Activated gamma-delta T cell treated with anti-CD3 and anti-CD28 coated beads, Interleukin-2, amount 50 U/mL, for 16 hours (primary cell): ENCODE data around the gene BRD1.

ENCODE experiments used
- DNase-seq: peaks from one replicate; pipeline ENCODE4 v3.0.0-alpha.2; 2020; ENCODE audit warnings: low read depth

Gene BRD1

DNA sequence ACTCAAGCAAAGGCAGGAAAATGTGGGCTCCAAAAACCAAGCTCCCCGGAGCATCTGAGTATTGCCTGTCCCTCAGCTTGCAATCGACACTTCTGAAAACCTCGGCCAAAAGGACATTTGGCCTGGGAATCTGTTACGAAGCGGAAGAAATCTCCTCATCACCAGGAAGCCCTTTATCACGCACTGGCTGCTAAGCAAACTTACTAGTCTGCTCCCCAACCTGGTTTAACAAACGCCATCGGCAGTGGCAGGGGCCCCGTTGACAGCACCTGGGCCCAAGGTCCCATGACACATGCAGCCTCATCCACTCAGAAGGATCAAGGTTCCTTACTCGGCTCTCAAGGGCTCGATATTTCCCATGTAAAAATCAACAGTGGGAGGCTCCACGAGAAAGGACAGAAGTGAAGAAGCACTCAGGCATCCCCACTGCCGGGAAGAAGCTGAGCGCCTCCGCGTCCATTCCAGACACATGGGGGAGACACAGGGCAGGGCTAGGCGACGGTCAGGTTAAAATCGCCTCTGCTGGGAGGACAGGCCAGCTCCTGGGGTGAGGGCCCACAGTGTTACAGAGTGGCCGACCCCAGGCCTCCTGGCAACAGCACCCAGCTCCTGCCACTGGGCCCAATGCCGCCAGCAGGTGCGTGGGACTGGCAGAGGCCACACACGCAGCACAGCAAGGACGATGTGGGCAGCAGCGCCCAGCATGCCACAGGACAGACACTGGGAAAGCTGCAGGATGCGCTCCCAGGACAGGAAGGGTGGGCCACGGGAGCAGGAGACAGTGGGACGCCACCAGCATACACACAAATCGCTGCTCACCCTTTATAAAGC, 27.1 kb downstream of the BRD1 start:
- DNase-seq = no peak

DNA sequence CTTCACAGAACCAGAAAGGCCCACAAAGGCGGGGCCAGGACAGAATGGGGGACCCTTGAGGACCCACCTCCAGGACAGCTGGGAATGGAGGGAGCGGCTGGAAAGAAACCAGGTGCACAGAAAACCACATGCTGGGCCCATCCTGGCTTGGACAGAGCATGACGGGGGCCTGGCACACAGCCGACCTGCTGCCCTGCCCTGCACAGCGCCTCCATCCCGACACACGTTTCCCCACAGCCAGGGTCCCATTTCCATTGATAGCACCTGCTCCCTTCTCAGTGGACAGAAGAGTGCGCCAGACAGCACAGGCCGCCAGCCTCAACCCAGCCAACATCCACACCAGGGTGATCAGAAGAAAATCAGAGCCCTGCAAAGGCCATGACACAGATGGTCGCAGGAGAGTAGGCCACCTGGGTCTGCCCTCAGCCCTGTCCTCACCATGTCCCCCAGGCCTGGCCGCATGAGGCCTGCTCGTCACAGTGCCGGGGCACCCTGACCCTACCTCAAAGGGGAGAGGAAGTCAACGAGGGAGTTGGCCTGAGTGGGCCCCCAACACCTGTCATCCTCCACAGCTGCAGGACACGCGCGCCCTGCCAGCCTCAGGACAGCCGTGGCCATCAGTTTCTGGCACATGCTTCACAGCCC, 28.1 kb downstream of the BRD1 start:
- DNase-seq = no peak

DNA sequence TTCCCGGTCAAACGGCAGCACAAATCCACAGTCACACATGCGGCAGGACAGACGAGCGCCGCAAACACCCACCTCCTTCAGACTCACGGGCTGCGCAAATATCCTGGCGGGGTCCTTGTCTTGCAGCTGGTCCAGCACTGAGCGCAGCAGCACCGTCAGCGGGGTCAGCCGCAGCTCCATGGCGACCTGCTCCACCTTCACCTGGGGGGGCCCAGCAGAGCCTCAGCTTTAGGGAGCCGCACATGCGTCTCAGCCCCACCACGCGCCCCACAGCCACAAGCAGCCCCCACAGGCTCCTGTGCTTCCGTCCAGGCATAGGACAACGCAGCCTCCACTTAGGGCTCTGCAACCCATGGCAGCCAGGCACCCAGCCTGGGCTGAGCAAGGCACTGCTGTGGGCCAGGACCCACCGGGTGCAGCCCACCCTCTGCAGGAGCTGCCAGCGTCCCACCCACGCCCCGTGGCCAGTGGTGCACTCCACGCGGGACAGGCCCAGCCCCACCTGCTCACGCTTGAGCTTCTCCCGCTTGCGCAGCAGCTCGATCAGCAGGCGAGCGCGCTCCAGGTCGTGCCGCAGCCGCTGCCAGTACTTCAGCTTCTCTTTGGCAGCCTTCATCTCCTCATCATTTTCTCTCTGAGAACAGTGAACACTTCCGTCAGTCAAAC, 29.1 kb downstream of the BRD1 start:
- DNase-seq = no peak

DNA sequence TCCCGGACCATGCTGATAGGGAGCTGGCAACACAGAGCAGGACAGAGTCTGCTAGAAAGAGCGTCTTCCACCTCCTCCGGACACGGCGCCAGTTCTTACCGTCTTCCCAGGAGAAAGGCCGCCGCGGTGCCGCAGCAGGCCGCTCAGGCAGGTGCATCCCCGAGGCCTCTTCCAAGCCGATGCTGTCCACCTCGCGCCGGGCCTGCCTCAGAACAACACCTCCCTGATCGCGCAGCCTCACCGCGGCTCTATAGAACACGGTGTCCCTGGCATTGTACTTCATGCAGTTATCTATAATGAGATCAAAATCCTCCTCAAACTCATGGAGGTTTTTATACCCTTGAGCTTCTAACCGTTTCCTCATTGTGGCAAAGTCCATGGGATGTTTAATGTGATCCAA, 30.0 kb downstream of the BRD1 start:
- no peak for DNase-seq

DNA sequence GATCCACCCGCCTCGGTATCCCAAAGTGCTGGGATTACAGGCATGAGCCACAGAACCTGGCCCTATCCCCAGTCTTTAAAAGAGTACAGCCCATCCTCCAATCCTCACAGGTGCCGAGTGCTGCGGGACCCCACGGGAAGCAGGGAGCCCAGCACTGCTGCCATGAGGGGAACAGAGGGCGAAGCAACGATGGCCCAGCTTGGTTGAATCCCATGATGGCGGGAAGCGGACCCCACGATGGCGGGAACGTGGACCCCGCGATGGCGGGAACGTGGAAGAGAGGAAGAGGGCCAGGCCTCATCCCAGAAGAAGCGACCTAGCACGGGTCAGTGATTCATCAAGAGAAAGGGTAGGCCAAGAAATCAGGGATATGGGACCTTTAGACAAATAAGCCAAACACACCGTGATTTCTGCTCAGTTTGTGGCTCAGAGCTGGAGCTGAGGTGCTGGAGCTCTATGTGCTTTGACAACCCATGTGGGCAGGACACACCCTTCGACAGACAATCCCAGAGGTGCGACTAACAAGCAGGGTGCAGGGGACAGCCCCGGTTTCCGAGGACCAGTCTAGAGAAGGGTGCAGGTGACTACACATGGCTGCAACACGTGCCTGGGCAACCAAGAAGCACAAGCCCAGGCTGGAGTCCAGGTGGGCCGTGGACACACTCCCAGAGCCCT, 30.9 kb downstream of the BRD1 start:
- DNase-seq = no peak

DNA sequence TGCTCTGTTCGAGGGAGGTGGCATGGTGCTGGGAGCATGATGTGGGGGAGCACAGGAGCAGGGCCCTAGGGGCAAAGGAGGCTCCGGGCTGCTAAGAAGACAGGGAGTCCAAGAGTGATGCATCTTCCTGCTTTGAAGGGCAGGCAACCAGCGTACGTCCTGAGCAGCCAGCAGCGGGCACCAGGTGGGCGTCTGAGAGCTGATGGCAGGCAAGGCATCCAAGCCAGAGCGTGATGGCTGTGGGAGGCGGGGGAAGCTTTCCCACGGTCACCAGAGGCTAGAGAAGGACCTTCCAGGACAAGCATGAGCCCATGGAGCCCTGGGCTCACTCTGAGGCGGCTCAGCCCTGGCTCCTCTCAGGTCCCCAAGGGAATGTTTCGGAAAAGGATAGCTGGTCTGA, 32.2 kb downstream of the BRD1 start:
- DNase-seq = no peak

DNA sequence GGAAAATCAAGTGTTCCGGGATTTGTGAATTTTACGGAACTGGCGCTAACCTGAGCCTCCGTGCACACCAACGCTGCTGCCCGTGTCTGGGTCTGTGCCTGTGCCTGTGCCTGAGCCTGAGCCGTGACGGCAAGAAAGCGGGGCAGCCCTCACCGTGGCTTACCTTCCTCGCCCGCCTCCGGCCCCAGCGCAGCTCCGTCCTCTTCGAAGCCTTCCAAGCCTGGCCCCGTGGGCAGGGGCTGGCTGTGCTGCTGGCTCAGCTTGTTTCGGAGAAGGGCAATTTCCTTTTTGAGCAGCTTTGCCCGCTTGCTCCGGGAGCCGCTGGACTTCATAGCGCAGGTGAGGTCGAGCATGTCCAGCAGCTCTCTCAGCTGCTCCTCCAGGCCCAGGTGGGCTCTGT, 33.8 kb downstream of the BRD1 start:
- no peak for DNase-seq

DNA sequence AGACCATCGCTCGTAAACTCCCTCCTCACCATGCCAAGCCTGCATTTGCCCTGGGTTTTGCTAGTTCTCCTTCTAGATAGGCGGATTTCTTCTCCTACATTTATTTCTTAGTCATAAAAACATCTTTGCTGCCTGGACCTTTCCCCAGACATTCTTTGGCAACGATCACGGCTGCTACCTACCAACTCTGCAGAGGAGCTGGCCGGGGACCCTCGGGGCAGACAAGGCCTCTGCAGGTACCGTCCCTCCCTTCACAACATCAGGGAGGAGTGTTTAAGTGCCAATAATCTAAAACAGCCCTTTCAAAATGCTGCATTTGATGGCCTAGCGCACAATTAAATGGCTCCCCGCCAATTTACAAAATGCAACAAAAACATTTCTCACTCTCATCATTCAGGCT, 34.4 kb downstream of the BRD1 start:
- DNase-seq = no peak

DNA sequence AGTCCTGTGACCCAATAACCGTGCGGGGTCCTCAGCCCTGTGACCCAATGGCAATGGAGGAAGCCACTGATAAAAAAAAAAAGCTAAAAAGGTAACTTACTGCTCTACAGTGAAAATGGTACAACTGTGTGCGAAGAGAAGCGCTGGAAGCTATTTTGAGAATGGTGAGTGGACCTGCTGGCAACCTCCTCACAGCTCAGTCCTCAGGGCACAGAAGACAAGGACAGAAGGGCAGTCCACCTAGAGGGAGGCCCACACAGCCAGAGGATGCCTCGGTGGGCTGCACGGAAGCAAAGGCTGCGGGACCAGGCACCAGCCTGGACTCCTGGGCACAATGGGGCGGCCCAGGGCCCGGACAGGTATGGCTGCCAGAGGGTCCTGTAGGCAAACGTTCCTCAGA, 35.6 kb downstream of the BRD1 start:
- DNase-seq = no peak

DNA sequence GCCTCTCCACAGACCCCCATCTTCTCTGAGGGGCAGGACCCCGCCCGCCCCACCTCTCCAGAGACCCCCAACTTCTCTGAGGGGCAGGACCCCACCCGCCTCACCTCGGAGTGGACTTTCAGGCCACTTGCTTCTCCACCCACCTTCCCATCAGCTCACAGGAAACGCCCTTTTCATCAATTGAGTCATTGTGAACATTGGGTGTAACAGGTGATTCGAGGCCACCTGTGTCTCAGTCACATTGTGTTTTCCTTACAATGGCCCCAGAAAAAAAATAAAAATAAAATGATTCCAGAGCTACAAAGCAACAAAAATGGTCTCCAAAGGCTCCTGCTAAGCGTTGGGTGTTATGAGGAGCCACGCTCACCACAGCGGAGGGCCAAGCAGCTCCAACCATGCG, 36.0 kb downstream of the BRD1 start:
- DNase-seq = no peak

DNA sequence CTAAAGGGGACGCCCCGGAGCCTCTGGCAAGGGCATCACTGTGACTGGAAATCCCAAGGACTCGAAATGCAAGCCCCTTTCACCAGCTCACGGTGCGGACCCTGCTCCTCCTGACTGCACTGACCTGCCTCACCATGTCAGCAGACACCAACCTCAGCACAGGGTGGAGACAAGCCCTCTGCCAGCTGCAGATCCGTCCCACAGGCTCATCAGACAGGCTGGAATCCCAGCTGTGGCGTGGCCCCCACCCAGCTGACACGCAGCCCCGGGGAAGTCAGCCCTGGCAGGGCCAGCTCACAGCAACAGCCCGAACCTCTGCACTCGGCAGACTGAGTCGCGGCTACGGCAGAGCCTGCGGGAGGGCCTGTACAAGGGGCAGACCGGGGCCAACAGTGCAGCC, 36.8 kb downstream of the BRD1 start:
- DNase-seq = no peak

DNA sequence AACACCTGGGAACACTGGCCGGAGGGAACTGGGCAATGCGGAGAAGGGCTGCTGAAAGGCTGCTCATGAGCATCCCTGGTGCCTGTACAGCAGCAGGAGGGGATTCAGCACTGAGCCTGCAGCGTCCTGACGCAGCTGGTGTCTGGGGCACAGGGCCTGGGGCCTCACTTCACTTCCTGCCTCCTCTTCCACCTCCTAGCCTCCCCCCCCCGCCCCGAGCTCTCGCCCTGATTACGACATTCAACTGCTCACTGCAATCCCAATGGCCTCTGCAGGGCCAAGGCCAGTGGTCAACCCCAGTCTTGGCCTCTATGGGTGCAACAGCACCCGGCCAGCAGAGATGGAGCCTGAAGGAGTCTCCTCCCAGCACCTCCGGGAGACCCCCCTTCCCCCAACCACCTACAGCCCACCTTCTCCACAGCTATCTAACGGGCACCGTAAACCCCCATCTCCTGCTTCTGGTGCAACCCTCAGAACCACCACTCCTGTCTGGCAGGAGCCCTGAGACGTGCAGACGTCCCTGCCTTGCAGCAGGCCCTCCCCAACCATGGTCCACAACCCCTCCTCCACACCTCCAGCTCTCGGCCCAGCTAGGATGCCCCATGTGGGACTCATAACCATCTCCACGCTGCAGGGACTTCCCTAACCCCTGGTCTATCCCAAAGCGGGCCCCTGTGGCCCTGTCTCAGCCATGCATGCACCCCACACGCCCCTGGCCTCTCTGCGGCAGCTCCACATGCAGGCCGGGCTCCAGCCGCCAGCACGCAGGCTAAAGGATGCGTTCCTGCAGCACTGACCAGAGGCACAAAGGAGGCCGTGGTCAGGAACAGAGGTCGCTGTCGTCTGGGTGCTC, 38.2 kb downstream of the BRD1 start:
- no peak for DNase-seq

DNA sequence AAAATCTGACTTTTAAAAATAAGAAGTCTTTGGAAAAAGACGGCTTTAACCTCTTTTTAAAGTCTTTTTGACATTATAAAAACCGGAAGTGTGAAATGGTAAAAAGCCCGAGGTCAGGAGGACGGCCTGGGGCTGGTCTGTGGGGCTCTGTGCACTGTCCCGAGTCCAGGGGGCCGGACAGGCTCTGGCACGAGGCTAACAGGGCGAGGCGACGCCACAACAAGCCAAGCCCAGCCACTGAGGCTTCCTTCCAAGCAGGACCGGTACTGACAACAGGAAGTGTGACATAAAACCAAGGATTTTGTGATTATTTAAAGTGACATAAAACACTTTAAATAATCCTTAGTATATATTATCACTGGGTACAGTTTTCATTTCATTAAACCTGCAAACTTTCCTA, 39.2 kb downstream of the BRD1 start:
- DNase-seq = no peak

DNA sequence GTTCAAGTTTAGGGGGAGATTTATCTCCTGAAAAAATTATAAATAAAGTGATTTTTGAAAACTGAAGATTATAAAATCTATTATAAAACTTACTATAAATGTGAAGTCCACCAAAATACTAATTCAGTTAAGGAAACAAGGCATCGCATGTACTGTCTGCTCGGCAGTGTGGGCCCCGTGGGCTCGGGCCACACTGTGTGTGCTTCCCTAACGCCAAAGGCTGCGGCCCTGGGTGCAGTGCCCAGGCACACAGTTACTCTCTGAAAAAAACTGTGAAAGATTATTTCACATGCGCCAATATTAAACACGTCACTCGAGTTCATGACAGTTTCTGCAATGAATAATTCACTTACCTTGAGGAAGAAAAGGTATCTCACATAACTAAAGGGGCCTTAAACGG, 39.8 kb downstream of the BRD1 start:
- DNase-seq = no peak

DNA sequence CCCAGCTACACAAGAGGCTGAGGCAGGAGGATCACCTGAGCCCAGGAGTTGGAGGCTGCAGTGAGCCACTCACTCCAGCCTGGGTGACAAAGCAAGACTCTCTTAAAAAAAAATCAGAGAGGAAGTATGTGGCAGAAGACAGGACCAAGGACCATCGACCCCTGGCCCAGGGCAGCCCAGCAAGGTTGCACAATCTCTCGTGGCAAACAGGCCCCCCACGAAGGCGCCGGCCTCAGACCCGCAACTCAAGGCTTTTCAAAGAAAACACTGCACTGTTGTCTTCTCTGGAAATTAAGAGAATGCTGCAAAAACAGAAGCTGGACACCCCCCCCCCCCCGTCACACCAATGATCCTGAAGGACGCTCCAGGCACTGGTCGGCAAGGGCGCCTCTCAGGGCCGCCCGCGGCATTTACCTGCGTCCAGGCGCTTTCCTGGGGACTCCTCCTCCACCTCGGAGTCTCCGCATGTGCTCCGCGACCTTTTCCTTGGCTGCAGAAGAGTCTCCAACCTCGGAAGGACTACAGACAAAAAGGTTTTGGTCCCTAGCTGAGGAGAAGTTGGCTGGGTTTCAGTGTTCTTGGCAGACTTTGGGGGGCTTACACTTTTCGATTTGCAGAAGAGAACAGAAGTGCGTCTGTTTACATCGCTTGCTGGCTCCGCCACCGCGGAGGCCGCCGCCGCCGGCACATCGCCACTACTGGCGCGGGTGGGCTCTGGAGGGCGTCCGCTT, 40.5 kb downstream of the BRD1 start:
- DNase-seq = no peak

DNA sequence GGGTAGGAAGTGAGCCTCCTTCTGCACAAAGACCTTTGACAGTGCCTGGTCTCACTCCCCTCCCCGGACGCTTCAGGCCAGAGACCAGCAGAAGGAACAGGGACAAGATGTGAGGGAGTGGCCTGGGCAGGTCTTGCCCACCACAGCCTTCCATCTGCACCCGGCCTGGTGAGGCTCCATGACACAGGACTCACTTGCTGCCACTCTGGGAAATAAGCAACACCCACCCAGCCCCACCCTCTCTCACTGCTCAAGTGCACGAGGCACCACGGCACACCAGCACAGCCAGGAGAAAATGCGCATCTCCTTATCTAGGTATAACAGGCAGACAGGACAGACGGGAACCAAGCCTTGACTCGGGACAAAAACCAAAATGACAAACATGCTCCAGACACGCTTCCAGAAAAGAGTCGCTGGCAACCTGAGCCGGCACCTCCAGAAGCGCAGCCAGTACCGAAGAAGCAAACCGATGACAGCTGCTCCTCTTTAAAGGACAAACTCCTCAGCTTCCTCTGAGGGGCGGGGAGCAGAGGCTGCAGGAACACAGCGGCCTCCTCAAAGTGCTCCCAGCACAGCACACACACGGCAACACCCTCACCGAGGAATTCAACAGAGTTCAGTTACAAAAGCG, 41.7 kb downstream of the BRD1 start:
- DNase-seq = no peak

DNA sequence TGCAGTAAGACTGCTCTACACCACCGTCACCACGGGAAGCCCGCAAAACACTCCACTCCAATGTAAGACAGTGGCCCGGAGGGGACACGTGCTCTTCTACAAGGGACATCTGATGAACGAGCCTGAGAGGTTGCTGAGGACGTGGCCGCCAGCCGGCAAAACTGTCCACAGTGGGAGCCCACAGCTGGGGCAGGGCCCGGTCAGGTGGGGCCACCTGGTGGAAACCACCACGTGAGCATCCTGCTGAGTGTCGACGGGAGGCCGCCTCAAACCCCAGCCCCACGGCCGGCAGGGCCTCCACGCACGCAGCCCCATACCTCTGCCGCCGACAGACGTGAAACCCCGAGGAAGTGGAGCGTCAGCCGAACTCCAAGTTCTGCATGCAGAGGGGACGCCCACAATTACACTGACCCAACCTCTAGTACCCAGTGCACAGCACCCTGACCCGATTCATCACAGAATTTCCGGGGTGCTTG, 42.6 kb downstream of the BRD1 start:
- no peak for DNase-seq

DNA sequence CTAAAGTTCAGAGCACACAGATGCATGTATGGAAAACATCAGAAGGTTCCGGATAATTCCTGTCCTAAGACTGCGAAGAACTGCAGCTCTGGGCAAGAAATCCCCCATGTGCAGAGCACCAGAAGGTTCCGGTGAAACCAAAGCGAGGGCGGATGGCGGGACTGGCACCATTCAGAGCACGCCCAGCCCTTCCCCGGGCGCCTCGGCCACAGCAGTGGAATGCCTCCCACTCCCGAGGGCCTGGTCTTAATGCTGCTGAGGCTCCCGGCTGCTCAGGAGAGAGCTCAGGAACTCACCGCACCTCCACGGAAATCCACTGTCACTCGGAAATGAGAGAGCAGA, 43.1 kb downstream of the BRD1 start:
- DNase-seq = no peak

DNA sequence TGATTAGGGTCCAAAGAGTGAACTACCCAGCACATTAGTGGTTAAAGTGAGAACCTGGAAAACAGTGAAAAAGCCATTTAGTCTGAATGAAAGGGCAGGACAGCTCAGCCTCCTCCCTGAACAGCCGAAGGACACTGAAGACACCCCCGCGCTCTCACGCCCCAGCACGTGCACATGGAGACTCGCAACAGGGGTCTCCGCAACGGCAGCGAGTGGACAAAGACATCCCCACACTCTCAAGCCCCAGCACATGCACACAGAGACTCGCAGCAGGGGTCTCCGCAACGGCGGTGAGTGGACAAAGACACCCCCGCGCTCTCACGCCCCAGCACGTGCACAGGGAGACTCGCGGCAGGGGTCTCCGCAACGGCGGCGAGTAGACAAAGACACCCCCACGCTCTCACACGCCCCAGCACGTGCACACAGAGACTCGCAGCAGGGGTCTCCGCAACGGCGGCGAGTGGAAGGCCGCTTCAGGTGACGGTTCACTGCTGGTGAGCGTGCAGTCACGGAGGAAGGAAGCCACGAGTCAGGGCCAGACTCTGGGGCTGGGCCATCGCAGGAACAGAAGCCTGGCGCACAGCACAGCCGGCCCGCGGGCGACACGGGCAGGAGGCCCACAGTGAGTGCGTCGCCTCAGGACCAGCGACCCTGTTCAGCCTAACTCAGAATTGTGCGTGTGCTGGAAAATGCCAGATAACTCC, 43.6 kb downstream of the BRD1 start:
- DNase-seq = no peak
